Subcutaneous adipose tissue (tissue), 4 donors: ENCODE results near the gene GMCL1. TPM values are rescaled to one million over a fixed set of nuclear protein-coding genes. Genes with fewer than 3 reads are reported as not detected.

ENCODE experiments used
- CTCF ChIP-seq: fragments of 450-650 bp; IDR thresholded peaks from one replicate; pipeline ENCODE4 v1.5.1; 2016; ENCODE audit warnings: low read depth, mild to moderate bottlenecking, control low read depth, antibody characterized with exemption, moderate library complexity
- total RNA-seq, 4 donors: library from RNA; depleted of rRNA; stranded (reverse); fragments of >200 nt; gene quantifications; one replicate each; pipeline ENCODE4 v1.1.0, GENCODE V29; 2016

The GMCL1 gene
- total RNA-seq, 4 donors from 2014 or later, result 17.4 to 30.2 (median 20.6) TPM

GRCh38 chr2:69914164-69914949, 84.9 kb downstream of the GMCL1 start:
- no peak for TF ChIP-seq CTCF

- TF ChIP-seq CTCF, result no peak
These were observed 85.8 kb downstream of the GMCL1 start, which contains the start of gene MXD1 for GRCh38 chr2:69914950-69915945. Gene MXD1, plus strand, starts transcription at chr2:69915109. Its CDS starts 222 bp downstream, at chr2:69915331.

GRCh38 chr2:69916106-69916505, 86.6 kb downstream of the GMCL1 start:
- TF ChIP-seq CTCF, result no peak

GRCh38 chr2:69917852-69918251, 88.4 kb downstream of the GMCL1 start:
- TF ChIP-seq CTCF, result no peak

GRCh38 chr2:69918401-69918800, 88.9 kb downstream of the GMCL1 start:
- TF ChIP-seq CTCF, result no peak

GRCh38 chr2:69923116-69923515, 93.7 kb downstream of the GMCL1 start:
- TF ChIP-seq CTCF, result no peak
